ENCODE measurements around the gene UST. TPM values are rescaled to one million over a fixed set of nuclear protein-coding genes. Genes with fewer than 3 reads are reported as not detected.

The UST gene
- polyA plus RNA-seq, 1 donor (not counting 4 experiments of a cell fraction or from before 2014, with no cell fraction given) = 6.1 TPM

- Histone ChIP-seq H3K4me2 (ENCODE audit: control insufficient read depth, extremely low read depth, insufficient read depth, low read depth, low read length) (no peak overlapping the region), H3K9me3 (ENCODE audit: control insufficient read depth, low read depth, low read length) (no peaks in the 10 kb centered on the region), H3K36me3 (ENCODE audit: control insufficient read depth in 2 of 2, extremely low read depth in 1 of 2, insufficient read depth in 2 of 2, low read length in 2 of 2) (no peaks in the 10 kb centered on the region), H3K4me1 (ENCODE audit: control insufficient read depth, extremely low read depth, insufficient read depth, low read length) (no peaks in the 10 kb centered on the region), H4K20me1 (ENCODE audit: control insufficient read depth, extremely low read depth, insufficient read depth, low read length) (no peaks in the 10 kb centered on the region), H3K27me3 (ENCODE audit: control insufficient read depth, extremely low read depth, insufficient read depth, low read length) (no peaks in the 10 kb centered on the region), H2AFZ (ENCODE audit: control insufficient read depth, low read length) (no peak overlapping the region), H3K4me3 (ENCODE audit: control insufficient read depth in 2 of 3, extremely low read depth in 1 of 3, insufficient read depth in 2 of 3, low read depth in 1 of 3, low read length in 3 of 3) (no peak overlapping the region), H3K9me1 (ENCODE audit: control insufficient read depth, extremely low read depth, insufficient read depth, low read length) (no peaks in the 10 kb centered on the region), H3K27ac (ENCODE audit: control insufficient read depth, insufficient read depth, low read length) (no peak overlapping the region), H3K9ac (ENCODE audit: control insufficient read depth, extremely low read depth, insufficient read depth, low read length) (no peak overlapping the region), H3K79me2 (ENCODE audit: control insufficient read depth, insufficient read depth, low read length) (no peaks in the 10 kb centered on the region)
- DNase-seq (ENCODE audit: low read depth, low spot score) (no peak), FAIRE-seq (no peak)
- TF ChIP-seq EZH2 (IDR thresholded peaks at IDR 0.05; ENCODE audit: low read length) = no peak
- no peak for TF ChIP-seq CTCF (optimal IDR thresholded peaks at IDR 0.05 in 1 of 3, IDR thresholded peaks at IDR 0.05 in 1 of 3, conservative IDR thresholded peaks at IDR 0.05 in 1 of 3; ENCODE audit: extremely low read depth in 1 of 3, insufficient read depth in 2 of 3, low read length in 3 of 3)
- dilution Hi-C loops (cut with MboI; ENCODE audit: extremely low pct_ligation_motif_present, low sequenced_read_pairs) = no loop called here
These were observed 362.7 kb downstream of the UST start for GRCh38 chr6:149109397-149110070.

GRCh38 chr6:149111556-149112115 lies 364.8 kb downstream of the UST start:
- H2AFZ ChIP-seq (ENCODE audit: control insufficient read depth, low read length) = no peak overlapping the region
- H3K36me3 ChIP-seq (ENCODE audit: control insufficient read depth in 2 of 2, extremely low read depth in 1 of 2, insufficient read depth in 2 of 2, low read length in 2 of 2) = no peaks in the 10 kb centered on the region
- no peaks in the 10 kb centered on the region for H3K27me3 ChIP-seq (ENCODE audit: control insufficient read depth, extremely low read depth, insufficient read depth, low read length)
- DNase-seq (ENCODE audit: low read depth, low spot score) = no peak
- no peak for FAIRE-seq
- no peaks in the 10 kb centered on the region for H4K20me1 ChIP-seq (ENCODE audit: control insufficient read depth, extremely low read depth, insufficient read depth, low read length)
- TF ChIP-seq CTCF (optimal IDR thresholded peaks at IDR 0.05 in 1 of 3, IDR thresholded peaks at IDR 0.05 in 1 of 3, conservative IDR thresholded peaks at IDR 0.05 in 1 of 3; ENCODE audit: extremely low read depth in 1 of 3, insufficient read depth in 2 of 3, low read length in 3 of 3) (no peak), EZH2 (IDR thresholded peaks at IDR 0.05; ENCODE audit: low read length) (no peak)
- no peak overlapping the region for H3K27ac ChIP-seq (ENCODE audit: control insufficient read depth, insufficient read depth, low read length)
- H3K4me3 ChIP-seq (ENCODE audit: control insufficient read depth in 2 of 3, extremely low read depth in 1 of 3, insufficient read depth in 2 of 3, low read depth in 1 of 3, low read length in 3 of 3) = no peak overlapping the region
- no peak overlapping the region for H3K9ac ChIP-seq (ENCODE audit: control insufficient read depth, extremely low read depth, insufficient read depth, low read length)
- H3K9me3 ChIP-seq (ENCODE audit: control insufficient read depth, low read depth, low read length) = no peaks in the 10 kb centered on the region
- H3K9me1 ChIP-seq (ENCODE audit: control insufficient read depth, extremely low read depth, insufficient read depth, low read length) = no peaks in the 10 kb centered on the region
- dilution Hi-C loops (cut with MboI; ENCODE audit: extremely low pct_ligation_motif_present, low sequenced_read_pairs) = no loop called here
- no peak overlapping the region for H3K4me2 ChIP-seq (ENCODE audit: control insufficient read depth, extremely low read depth, insufficient read depth, low read depth, low read length)
- no peaks in the 10 kb centered on the region for H3K79me2 ChIP-seq (ENCODE audit: control insufficient read depth, insufficient read depth, low read length)
- H3K4me1 ChIP-seq (ENCODE audit: control insufficient read depth, extremely low read depth, insufficient read depth, low read length) = no peaks in the 10 kb centered on the region
